ENCODE data around the gene ARHGAP18. TPM values are rescaled to one million over a fixed set of nuclear protein-coding genes. Genes with fewer than 3 reads are reported as not detected.
A peak's percentile ranks its signal among the peaks of the same experiment; 100 is the strongest.

ARHGAP18 gene
- total and polyA plus RNA-seq, 2 of the 13 experiments (the other 11 are each of a cell fraction or from before 2014, with no cell fraction given), result 58.2 to 115 TPM

- TF ChIP-seq ZSCAN29 (CRISPR knock-in tag; conservative IDR thresholded peaks at IDR 0.05) (no peak), FOXA3 (CRISPR knock-in tag; IDR thresholded peaks at IDR 0.05) (0 out of 2 replicates have a peak, but pooled peaks have one; percentile 40), ZNF780A (CRISPR knock-in tag; IDR thresholded peaks at IDR 0.05) (no peak), SP4 (CRISPR knock-in tag; IDR thresholded peaks at IDR 0.05) (no peak), MED1 (CRISPR knock-in tag; IDR thresholded peaks at IDR 0.05) (no peak), MAF1 (CRISPR knock-in tag; IDR thresholded peaks at IDR 0.05; ENCODE audit: borderline replicate concordance) (0 out of 2 replicates have a peak, but pooled peaks have one; percentile 11), ZNF205 (CRISPR knock-in tag; IDR thresholded peaks at IDR 0.05) (peak; percentile 53; the same call in 1 of the 2 replicates), ZNF280D (CRISPR knock-in tag; IDR thresholded peaks at IDR 0.05) (0 out of 2 replicates have a peak, but pooled peaks have one; percentile 78), AGO1 (IDR thresholded peaks at IDR 0.05; ENCODE audit: low read depth, low read length, poor library complexity, severe bottlenecking) (no peak), KLF16 (CRISPR knock-in tag; IDR thresholded peaks at IDR 0.05) (0 out of 4 replicates have a peak, but pooled peaks of 1 of the 2 experiments have one; percentile 7), FOSL1 (CRISPR knock-in tag; IDR thresholded peaks at IDR 0.05; ENCODE audit: borderline replicate concordance) (no peak), ZNF335 (CRISPR knock-in tag; IDR thresholded peaks at IDR 0.05) (0 out of 2 replicates have a peak, but pooled peaks have one; percentile 26), CHCHD3 (CRISPR knock-in tag; IDR thresholded peaks at IDR 0.05) (no peak), BRCA1 (CRISPR knock-in tag; IDR thresholded peaks at IDR 0.05) (no peak), TEF (CRISPR knock-in tag; IDR thresholded peaks at IDR 0.05) (0 out of 2 replicates have a peak, but pooled peaks have one; percentile 3), DMAP1 (CRISPR knock-in tag; IDR thresholded peaks at IDR 0.05) (no peak), ZC3H13 (CRISPR knock-in tag; IDR thresholded peaks at IDR 0.05) (no peak), ATF7 (IDR thresholded peaks at IDR 0.05) (no peak), ATF7 (CRISPR knock-in tag; IDR thresholded peaks at IDR 0.05) (no peak), ZNF616 (CRISPR knock-in tag; IDR thresholded peaks at IDR 0.05; ENCODE audit: low read depth) (no peak), ZNF256 (CRISPR knock-in tag; conservative IDR thresholded peaks at IDR 0.05) (no peak), TFDP2 (CRISPR knock-in tag; IDR thresholded peaks at IDR 0.05) (no peak), NCOA1 (CRISPR knock-in tag; IDR thresholded peaks at IDR 0.05) (no peak)
These were observed 47.6 kb downstream of the ARHGAP18 start (continued) for GRCh38 chr6:129662406-129662766.
